ENCODE data around the gene CCDC201.
A peak's percentile ranks its signal among the peaks of the same experiment; 100 is the strongest.

- TF ChIP-seq GATA2 (IDR thresholded peaks at IDR 0.05; ENCODE audit: insufficient read depth, insufficient read length, low read depth, low read length) (no peak), CTCF (IDR thresholded peaks at IDR 0.05; ENCODE audit: extremely low read depth in 1 of 2, insufficient read depth in 1 of 2, low read depth in 1 of 2, low read length in 2 of 2) (peak; percentile 7 to 20)
These were observed 9.2 kb downstream of the CCDC201 start for GRCh38 chr7:45863715-45864114.

Measured in endothelial cell of umbilical vein (primary cell).